ENCODE data around the gene GRIP2.
A peak's percentile ranks its signal among the peaks of the same experiment; 100 is the strongest.
"Not testable (repeated sequence)": the region's sequence is repeated elsewhere in the genome, so short reads cannot be mapped to it uniquely, and the experiment has no call there.

Gene GRIP2

GRCh38 chr3:14519406-14519805 is 20.7 kb downstream of the GRIP2 start:
- no peak for DNase-seq

- DNase-seq = no peak
Measured at GRCh38 chr3:14518893-14519292, 21.2 kb downstream of the GRIP2 start.

- no peak for DNase-seq
Measured at GRCh38 chr3:14518432-14518802, 21.7 kb downstream of the GRIP2 start.

DNA sequence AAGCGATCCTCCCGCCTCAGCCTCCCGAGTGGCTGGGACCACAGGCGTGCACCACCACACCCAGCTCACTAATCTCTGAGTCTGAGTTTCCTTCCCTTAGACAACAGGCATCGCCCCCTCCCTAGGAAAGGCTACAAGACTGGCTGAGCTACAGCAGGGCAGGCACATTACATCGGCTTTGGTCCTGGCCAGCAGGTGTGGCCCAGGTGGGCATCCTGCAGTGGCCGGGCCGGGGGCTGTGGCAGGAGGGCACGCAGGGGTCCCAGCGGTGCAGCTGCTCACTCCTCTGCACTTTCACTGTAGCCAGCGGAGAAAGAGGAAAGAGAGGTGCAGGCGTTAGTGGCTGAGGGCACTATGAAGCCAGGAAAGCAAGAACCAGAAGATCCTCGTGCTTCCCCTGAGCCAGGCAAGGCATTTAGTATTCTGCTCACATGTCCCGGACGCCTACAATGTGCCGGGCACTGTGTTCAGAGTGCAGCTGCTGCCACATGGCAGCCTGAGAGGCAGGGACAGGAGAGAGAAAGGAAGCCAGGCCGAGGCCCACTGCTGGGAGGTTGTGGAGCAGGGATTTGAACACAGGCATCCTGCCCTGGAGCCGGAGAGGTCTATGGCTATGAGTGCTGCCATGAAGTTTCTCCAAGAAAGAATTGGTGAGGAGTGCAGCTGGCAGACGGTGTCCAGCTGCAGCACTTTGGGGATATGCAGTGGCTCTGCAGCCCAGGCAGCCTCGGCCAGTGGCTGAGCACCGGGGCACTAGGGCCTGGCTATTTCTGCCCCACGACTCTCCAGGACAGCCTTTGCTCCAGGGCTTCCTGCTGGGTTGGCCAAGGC is 22.3 kb downstream of the GRIP2 start:
- no peak for DNase-seq

DNA sequence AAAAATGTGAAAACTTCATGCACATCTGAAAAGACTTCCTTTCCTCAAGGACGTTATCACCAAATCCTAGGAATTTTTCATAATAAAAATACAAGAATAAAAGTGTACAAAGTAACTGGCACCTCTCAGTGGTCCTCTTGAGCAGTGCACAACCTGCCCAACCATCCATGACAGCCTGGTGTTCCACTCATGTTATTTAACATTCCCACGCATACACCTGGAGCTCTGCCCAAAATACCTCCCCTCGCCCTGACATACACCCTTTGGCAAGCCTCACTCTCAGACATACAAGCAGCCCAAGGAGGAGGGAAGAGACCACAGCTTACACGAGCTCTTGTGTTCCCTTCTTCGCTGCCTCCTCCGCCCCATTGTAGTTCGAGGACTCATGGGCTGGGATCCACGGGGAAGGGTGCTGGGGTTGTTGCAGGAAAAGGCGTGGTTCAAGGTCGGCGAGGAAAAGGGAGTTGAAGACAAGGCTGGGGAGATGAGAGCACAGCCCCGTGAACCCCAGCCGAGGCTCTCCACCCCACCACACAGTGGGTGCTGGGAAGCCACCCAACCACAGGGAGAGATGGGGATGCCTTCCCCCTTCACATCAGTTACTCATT is 23.3 kb downstream of the GRIP2 start:
- DNase-seq = no peak

GRCh38 chr3:14515526-14515925 is 24.6 kb downstream of the GRIP2 start:
- DNase-seq = not testable (repeated sequence)

GRCh38 chr3:14514323-14514720 is 25.8 kb downstream of the GRIP2 start:
- no peak for DNase-seq

GRCh38 chr3:14513566-14514322 is 26.4 kb downstream of the GRIP2 start:
- no peak for DNase-seq

DNA sequence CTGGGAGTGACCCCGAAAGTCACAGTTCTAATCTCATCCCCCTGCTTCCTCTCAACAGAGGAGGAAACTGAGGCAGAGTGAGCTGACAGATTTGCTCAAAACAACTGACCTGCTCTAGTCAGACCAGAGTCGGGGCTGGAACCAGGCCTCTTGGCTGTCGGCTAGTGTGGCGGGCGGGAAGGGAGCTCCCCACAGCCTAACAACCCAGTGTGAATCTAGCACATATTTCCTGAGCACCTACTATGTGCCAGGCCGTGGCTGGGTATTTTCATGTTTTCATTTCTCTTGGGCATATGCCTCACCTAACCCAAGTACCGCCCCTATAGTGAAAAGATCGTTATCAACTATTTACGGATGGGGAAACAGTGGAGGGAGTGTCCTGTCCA is 27.2 kb downstream of the GRIP2 start:
- DNase-seq = no peak

DNA sequence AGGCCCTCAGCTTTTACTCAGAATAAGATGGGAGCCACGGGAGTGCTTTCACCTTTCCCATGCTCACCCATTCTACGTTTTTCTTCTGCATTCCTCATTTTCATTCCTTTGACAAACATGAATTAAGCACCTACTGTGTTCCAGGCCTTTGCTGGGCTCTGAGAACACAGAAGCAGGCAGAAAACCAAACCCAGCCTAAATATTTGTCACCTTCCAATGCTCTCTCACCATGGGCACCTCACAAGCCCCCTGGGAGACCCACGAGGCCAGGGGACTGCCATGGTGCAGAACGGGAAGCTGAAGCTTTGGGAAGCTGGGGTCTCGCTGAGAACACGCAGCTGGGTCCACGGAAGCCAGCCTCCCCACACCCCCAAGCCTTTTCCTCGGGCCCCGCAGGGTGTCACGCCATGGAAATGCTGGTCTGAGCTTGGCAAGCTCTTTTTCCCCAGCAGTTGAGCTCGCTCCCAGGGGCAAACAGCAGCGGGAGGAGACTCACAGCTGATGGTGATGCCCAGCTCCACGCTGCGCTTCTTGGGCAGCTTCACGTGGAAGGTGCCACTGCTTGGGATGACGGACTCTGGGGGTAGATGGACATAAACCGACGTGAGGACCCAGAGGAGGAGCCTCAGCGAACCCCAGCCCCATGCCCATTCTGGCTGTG is 27.7 kb downstream of the GRIP2 start:
- DNase-seq = no peak

GRCh38 chr3:14511623-14512280 is 28.4 kb downstream of the GRIP2 start:
- DNase-seq = no peak

GRCh38 chr3:14510838-14511622 is 29.1 kb downstream of the GRIP2 start:
- no peak for DNase-seq

- DNase-seq = no peak
Measured at GRCh38 chr3:14509796-14510100, 30.4 kb downstream of the GRIP2 start.

DNA sequence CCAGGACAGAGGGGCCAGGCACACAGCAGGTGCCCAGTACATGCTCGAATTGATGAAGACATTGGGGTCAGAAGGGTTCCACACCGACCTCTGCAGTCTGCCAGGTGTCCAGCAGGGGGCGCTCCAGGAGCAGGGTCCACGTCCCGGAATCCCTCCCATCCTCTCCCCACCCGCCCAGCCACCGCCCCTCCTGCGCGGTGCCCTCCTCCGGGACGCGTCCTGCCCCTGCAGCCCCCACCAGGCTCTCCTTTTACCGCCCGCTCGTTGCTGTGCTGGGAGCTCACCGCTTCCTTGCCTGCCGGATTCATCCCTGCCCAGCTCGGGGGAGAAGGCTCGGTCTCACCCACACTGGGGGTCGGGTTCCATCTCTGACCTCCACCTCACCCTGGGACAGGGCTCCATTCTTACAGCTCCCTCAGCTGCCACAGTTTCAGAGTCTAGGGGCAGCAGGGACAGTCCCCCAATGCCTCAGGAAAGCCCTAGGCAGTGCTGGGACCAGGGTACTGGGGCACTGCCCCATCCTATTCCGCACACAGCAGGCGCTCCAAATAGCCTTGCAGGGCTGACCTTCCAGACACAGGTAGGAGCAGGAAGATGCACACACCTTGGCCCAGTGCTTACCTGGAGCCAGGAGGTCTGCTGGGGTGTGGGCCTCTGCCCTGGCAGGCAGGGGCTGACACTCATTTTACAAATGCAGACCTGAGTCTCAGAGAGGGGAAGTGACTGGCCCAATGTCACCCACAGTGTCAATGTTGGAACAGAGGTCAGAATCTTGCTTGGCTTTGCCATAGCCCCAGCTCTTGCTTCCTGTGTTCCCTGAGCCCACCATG is 31.0 kb downstream of the GRIP2 start:
- DNase-seq = peak; percentile 76

GRCh38 chr3:14508505-14508819 is 31.7 kb downstream of the GRIP2 start:
- DNase-seq = no peak

DNA sequence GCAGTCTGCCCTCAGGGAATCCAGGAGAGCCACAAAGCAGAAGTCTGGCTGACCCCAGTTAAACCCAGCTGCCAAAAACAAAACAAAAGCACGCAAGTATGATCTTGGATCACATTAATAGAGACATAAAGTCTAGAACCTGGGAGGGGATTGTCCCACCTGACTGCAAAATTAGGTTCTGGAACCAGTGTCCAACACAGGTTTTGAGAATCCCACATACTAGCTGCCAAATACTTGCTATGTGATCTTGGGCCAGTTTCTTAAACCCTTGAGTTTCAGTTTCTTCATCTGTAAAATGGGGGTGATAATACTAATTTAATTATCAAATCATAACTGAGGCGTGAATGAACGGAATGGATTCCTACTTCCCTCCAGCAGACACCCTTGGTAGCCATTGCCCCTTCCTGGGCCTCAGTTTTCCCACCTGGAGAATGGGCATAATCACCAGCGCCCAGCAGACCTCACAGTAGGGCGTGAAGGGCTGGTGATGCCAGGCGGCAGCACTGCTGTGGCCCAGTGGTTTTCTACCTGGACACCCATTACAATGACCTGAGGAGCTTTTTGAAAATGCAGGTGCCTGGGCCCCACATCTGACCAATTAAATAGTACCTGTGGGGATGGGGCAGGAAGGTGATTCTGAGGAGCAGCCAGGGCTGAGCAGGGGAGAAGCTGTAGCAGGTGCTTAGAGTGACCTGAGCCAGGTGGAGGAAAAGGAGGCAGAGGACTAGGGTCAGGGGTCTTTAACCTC is 32.2 kb downstream of the GRIP2 start:
- DNase-seq = no peak

DNA sequence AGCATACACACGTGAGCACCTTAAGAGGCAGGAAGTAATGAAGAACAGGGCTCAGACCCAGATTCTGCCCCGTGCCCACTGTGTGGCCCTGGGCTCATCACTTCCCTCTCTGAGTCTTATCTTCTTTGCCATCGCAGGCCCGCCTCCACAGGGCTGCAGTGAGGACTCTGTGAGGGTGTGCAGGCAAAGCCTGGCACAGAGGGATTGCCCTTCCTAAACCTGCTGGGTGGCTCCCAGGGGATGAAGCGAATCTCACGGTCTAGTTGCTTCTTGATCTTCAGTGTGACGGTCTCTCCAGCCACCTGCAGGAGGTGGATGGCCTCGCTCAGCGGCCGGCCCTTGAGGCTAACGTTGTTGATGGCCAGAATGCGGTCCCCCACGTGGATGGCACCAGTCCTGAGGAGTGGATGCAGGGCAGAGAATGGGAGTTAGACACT is 32.8 kb downstream of the GRIP2 start:
- no peak for DNase-seq

- DNase-seq = no peak
Measured at GRCh38 chr3:14506626-14507304, 33.4 kb downstream of the GRIP2 start.

DNA sequence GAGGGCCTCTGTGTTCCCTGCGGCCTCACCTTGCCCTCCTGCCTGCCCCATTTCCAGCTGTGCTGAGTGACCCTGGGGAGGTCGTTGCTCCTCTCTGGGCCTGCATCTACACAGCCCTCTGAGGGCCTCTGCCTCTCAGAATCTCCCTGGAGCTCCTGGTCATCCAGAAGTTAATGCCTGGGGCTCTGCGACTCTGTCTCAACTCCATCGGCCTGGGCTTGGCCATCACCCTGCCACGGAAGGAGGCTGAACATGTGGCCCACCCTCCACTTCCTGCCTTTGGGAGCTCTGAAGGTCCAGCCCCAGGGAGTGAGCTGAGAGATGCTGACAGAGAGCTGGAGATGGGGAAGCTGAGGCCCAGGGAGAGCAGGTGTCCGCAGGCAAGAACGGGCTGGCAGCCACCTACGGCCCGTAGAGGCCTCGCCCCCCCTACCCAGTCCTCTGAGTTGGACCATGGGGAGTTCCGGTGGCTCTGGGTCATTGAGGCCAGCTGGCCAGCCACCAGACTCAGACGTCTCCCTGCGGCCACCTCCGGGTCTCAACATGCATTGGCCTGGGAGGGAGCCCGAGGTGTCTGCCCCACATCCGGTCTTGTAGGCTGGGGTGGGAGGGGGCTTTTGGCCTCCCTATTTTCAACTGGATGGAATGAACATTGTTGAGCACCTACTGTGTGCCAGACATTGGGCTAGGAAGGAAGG is 34.2 kb downstream of the GRIP2 start:
- DNase-seq = no peak
